Fibroblast of lung (primary cell): ENCODE results near the gene ZNF548. TPM values are rescaled to one million over a fixed set of nuclear protein-coding genes. Genes with fewer than 3 reads are reported as not detected.

Source experiments
- DNase-seq, 2 donors: peaks; one replicate each; pipeline versions ENCODE4 v3.0.0 to v3.0.0-alpha.2; 2010; ENCODE audit warnings: low read depth in 2 of 2
- H2AFZ ChIP-seq: 2 replicates; pipeline ENCODE4 v1.5.1; 2012; ENCODE audit warnings: low read length, control low read depth, inconsistent platforms
- H3K27ac ChIP-seq: 2 replicates; pipeline ENCODE4 v1.5.1; 2011; ENCODE audit warnings: low read length, control low read depth; ENCODE audit not compliant: insufficient read depth
- H3K27me3 ChIP-seq: 2 replicates; pipeline ENCODE4 v1.5.1; 2011; ENCODE audit warnings: mild to moderate bottlenecking, low read length; ENCODE audit not compliant: control insufficient read depth, insufficient read depth
- H3K36me3 ChIP-seq: 2 replicates; pipeline ENCODE4 v1.5.1; 2011; ENCODE audit warnings: low read length; ENCODE audit not compliant: control insufficient read depth, insufficient read depth
- H3K4me1 ChIP-seq: 2 replicates; pipeline ENCODE4 v1.5.1; 2011; ENCODE audit warnings: low read length; ENCODE audit not compliant: control insufficient read depth, insufficient read depth; ENCODE audit errors: extremely low read depth
- H3K4me2 ChIP-seq: 2 replicates; pipeline ENCODE4 v1.5.1; 2011; ENCODE audit warnings: low read length, control low read depth; ENCODE audit not compliant: insufficient read depth; ENCODE audit errors: extremely low read depth
- H3K4me3 ChIP-seq, 4 experiments: fragments of 200-600 bp in 1 of 4; sonication (generic) in 1 of 4; replicated peaks in 1 of 4; 2 replicates each; pipeline ENCODE4 v1.5.1; 2011 to 2016; ENCODE audit warnings: low read length in 4 of 4, low read depth in 3 of 4, mild to moderate bottlenecking in 3 of 4, control low read depth in 2 of 4, inconsistent platforms in 1 of 4, mixed read lengths in 1 of 4; ENCODE audit not compliant: insufficient read depth in 1 of 4; ENCODE audit errors: control extremely low read depth in 1 of 4
- H3K79me2 ChIP-seq: 2 replicates; pipeline ENCODE4 v1.5.1; 2012; ENCODE audit warnings: mild to moderate bottlenecking, low read length, inconsistent platforms; ENCODE audit not compliant: control insufficient read depth, insufficient read depth
- H3K9ac ChIP-seq: 2 replicates; pipeline ENCODE4 v1.5.1; 2011; ENCODE audit warnings: mild to moderate bottlenecking, low read length, control low read depth; ENCODE audit not compliant: insufficient read depth
- H3K9me3 ChIP-seq: 2 replicates; pipeline ENCODE4 v1.5.1; 2012; ENCODE audit warnings: low read depth, low read length; ENCODE audit not compliant: control insufficient read depth, insufficient read depth
- H4K20me1 ChIP-seq: 2 replicates; pipeline ENCODE4 v1.5.1; 2011; ENCODE audit warnings: low read length; ENCODE audit not compliant: control insufficient read depth, insufficient read depth; ENCODE audit errors: extremely low read depth
- EZH2 ChIP-seq: IDR thresholded peaks from 2 replicates; pipeline ENCODE4 v1.5.1; 2012; ENCODE audit warnings: low read length, control low read depth, mild to moderate bottlenecking; ENCODE audit errors: missing control alignments
- polyA plus RNA-seq, 2 donors: library from polyadenylated mRNA; depleted of rRNA in 1 of 2; stranded (reverse) in 1 of 2; unstranded in 1 of 2; fragments of >200 nt; gene quantifications; 2 replicates each; pipeline ENCODE4 v1.2.1, GENCODE V29; 2011 to 2012; ENCODE audit warnings: missing spikeins in 1 of 2
- total RNA-seq: library from RNA; depleted of rRNA; stranded (reverse); fragments of >200 nt; gene quantifications from 2 replicates; pipeline ENCODE4 v1.2.1, GENCODE V29; 2014
- TF ChIP-seq, protein P1 (sequence below), 2 donors: IDR thresholded peaks in 1 of 2; conservative IDR thresholded peaks in 1 of 2; 1 replicate in 1 of 2; 2 replicates in 1 of 2; pipeline ENCODE4 v1.5.1; 2011 to 2012; ENCODE audit warnings: low read length in 2 of 2, control low read depth in 1 of 2, inconsistent platforms in 1 of 2, low read depth in 1 of 2, mild to moderate bottlenecking in 1 of 2

Gene ZNF548
- total and polyA plus RNA-seq, 2 donors (not counting 1 experiment from before 2014, with no cell fraction given), result 12.0 to 21.1 TPM

DNA sequence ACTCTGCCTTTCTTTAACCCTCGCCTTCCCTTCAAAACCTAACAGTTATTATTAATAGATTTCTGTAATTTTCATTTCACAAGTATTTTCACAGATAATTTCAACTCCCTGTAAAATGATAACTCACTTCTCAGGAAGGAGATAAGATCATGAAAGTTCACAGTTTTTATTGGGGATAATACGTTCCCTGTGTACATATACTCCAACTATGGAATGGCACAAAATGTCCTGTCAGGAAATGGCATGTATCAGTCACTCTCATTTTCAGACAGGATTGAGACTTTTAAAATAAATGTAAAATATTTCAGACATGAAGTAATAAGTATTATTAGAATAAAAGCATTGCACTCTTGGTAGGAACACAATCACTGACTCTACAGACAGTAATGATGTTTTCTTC lies 27.2 kb upstream of the ZNF548 start:
- Histone ChIP-seq H3K9me3 (no peaks in the 10 kb centered on the region), H3K4me1 (peaks cover 3% of the 10 kb centered on the region), H4K20me1 (no peaks in the 10 kb centered on the region), H3K4me2 (peak overlapping the region; percentile 94), H3K79me2 (peaks cover 12% of the 10 kb centered on the region), H2AFZ (peak overlapping the region; percentile 100), H3K9ac (peak overlapping the region; percentile 58), H3K36me3 (peaks cover under 1% of the 10 kb centered on the region), H3K4me3 (peak overlapping the region; percentile 58 to 92 (median 72)), H3K27ac (peak overlapping the region; percentile 88), H3K27me3 (no peaks in the 10 kb centered on the region)
- no peak for DNase-seq
- TF ChIP-seq, protein P1, sequence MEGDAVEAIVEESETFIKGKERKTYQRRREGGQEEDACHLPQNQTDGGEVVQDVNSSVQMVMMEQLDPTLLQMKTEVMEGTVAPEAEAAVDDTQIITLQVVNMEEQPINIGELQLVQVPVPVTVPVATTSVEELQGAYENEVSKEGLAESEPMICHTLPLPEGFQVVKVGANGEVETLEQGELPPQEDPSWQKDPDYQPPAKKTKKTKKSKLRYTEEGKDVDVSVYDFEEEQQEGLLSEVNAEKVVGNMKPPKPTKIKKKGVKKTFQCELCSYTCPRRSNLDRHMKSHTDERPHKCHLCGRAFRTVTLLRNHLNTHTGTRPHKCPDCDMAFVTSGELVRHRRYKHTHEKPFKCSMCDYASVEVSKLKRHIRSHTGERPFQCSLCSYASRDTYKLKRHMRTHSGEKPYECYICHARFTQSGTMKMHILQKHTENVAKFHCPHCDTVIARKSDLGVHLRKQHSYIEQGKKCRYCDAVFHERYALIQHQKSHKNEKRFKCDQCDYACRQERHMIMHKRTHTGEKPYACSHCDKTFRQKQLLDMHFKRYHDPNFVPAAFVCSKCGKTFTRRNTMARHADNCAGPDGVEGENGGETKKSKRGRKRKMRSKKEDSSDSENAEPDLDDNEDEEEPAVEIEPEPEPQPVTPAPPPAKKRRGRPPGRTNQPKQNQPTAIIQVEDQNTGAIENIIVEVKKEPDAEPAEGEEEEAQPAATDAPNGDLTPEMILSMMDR (conservative IDR thresholded peaks at IDR 0.05 in 1 of 2, IDR thresholded peaks at IDR 0.05 in 1 of 2; ENCODE audit: low read depth in 1 of 2, low read length in 2 of 2), result no peak
- TF ChIP-seq EZH2, result no peak

DNA sequence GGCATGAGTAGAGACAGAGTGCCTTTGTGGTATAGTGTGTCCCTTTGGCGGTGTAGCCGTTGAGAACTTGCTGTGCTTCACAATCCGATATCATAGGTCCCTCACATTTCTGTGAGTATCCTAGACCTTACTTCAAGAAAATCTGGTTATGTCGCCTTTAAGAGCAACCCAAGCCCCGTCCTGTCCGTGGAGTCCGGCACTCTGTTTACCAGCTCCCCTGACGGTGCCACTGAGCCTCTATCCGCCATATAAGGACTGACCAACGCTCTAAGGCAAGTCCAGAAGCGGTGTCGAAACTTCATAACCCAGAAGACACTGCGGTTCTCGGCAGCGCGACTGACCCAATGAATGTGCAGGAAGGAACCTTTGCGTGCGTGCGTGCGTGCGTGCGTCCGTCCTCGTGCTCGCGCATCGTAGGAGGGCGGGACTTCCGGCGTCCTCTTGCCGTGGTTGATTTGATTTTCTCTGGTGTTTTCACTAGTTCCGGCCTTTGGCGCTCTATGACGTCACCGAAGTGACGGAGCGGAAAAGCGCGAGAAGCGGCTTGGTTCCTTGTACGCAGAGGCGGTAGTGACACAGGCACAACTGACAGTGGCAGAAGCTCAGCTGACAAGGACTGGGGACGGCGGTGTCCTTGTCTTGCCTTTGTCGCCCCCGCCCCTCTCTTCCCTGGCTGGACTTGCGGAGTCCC lies 26.5 kb upstream of the ZNF548 start, which contains the start of the genes TRAPPC2B and ZNF547:
Gene TRAPPC2B, plus strand, starts transcription at position 555 of the 691 bp plus-strand sequence. CDS start 1,283 bp downstream, outside the sequence.
Gene ZNF547, plus strand, starts transcription at position 555 of the 691 bp plus-strand sequence. CDS start 5,005 bp downstream, outside the sequence.
- TF ChIP-seq, protein P1 (conservative IDR thresholded peaks at IDR 0.05 in 1 of 2, IDR thresholded peaks at IDR 0.05 in 1 of 2; ENCODE audit: low read depth in 1 of 2, low read length in 2 of 2), result no peak
- no peak for TF ChIP-seq EZH2
- Histone ChIP-seq H3K4me1 (peaks cover 3% of the 10 kb centered on the region), H3K79me2 (peaks cover 12% of the 10 kb centered on the region)

DNA sequence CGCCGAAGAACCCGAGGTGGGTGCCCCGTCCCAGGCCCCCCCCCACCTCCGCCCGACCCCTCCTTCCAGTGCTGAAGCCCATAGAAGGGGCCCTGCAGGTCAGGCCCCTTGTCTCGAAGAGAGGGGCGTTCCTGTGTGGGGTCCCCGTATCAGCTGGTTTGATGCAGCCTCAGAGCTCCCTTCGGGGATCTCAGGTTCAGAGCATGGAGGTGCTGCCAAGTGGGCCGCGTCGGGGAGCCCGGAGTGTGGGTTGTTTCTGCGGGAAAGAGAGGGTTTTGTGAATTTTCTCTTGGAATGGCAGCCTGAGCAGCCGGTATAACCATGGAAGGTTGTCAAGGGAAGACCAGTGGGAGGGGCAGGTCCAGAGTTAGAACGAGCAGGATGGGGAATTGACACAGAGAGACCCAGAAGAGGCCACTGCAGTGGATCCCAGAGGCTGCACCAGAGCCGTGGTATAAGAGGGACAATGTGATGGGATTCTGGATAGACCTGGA lies 25.9 kb upstream of the ZNF548 start:
- DNase-seq, result peak in 1 of 2 donors; percentile 12
- Histone ChIP-seq H3K4me3 (peak overlapping the region; percentile 58 to 93 (median 84)), H3K79me2 (peaks cover 12% of the 10 kb centered on the region), H3K9me3 (no peaks in the 10 kb centered on the region), H3K9ac (peak overlapping the region; percentile 84), H3K36me3 (no peaks in the 10 kb centered on the region), H3K27me3 (no peaks in the 10 kb centered on the region), H3K4me2 (peak overlapping the region; percentile 90), H3K27ac (peak overlapping the region; percentile 88), H4K20me1 (no peaks in the 10 kb centered on the region), H2AFZ (peak overlapping the region; percentile 70), H3K4me1 (peaks cover 3% of the 10 kb centered on the region)
- TF ChIP-seq, protein P1 (conservative IDR thresholded peaks at IDR 0.05 in 1 of 2, IDR thresholded peaks at IDR 0.05 in 1 of 2; ENCODE audit: low read depth in 1 of 2, low read length in 2 of 2), result no peak
- no peak for TF ChIP-seq EZH2

More for the DNA sequence above, 26.5 kb upstream of the ZNF548 start, which contains the start of the genes TRAPPC2B and ZNF547:
- Histone ChIP-seq H2AFZ (peak within 1 kb of the TSS; percentile 100), H3K9me3 (no peaks in the 10 kb centered on the region), H3K27me3 (no peaks in the 10 kb centered on the region), H3K4me3 (peak within 1 kb of the TSS; percentile 67 to 93 (median 88)), H3K27ac (peak within 1 kb of the TSS; percentile 88), H3K36me3 (no peaks in the 10 kb centered on the region), H3K9ac (peak within 1 kb of the TSS; percentile 84), H3K4me2 (peak within 1 kb of the TSS; percentile 94), H4K20me1 (no peaks in the 10 kb centered on the region)
- DNase-seq, result peak; percentile 100
